Measurements from ENCODE around the gene MLLT6.

The MLLT6 gene

DNA sequence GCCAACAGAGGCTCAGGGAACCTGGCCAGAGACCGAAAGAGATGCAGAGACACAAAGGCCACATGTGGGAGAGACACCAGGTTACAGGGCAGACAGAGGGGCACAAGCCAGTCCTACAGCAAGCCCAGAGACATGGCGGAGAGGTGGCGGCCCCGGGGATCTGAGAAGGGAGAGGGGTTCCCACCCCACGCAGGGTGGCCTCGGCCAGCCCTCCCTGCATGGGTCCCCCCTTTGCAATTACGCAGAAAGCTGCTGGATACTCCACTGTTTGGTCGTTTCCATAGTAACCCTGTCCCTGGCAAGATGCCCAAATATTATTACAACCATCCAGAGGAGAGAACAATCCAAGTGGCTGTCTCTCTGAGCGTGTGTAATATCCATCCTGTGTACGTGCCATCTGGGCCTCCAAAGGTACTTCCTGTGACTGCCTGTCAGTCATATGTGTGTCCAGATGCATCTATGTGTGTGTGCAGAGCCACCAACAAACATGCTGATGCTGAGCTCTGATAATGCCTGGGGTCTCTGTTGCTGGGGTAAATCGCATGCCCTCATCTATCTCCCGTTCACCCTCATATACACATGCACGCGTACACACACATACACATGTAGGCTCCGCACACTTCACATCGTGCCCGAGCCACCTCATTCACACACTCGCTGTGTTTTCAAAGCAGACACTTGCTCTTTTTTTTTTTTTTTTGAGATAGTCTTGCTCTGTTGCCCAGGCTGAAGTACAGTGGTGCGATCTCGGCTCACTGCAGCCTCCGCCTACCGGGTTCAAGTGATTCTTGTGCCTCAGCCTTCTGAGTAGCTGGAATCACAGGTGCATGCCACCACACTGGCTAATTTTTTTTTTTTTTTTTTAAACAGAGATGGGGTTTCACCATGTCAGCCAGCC, 37.6 kb downstream of the MLLT6 start:
- no peak for DNase-seq (ENCODE audit: low read depth)

DNA sequence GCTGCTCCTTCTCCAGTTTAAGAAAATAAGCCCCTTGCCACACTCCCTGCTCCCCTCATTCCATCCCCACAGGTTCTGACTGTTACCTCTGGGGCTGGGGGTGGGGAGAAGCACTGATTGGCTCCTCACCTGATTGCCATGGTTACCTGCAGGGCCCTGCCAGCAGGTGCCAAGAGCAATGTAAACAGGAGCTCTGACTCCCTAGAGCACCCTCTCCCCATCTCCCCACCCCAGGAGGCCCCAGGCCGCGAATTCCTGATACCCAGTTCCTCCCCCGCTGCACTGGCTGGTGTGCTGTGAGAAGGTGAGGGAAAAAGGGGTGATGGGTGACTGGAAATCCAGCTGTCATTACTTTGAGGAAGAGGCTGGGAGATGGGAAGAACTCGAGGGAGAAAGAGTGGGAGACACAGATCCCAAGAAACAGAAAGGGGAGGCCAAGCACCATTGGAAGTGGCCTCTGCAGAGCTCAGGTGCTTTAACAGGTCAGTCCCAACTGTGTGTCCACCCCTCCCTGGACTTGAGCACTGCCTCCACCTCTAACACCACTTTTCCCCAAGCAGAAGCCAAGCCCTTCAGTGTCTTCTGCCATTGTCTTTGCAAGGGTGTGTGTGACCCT, 38.6 kb downstream of the MLLT6 start:
- DNase-seq (ENCODE audit: low read depth) = no peak

DNA sequence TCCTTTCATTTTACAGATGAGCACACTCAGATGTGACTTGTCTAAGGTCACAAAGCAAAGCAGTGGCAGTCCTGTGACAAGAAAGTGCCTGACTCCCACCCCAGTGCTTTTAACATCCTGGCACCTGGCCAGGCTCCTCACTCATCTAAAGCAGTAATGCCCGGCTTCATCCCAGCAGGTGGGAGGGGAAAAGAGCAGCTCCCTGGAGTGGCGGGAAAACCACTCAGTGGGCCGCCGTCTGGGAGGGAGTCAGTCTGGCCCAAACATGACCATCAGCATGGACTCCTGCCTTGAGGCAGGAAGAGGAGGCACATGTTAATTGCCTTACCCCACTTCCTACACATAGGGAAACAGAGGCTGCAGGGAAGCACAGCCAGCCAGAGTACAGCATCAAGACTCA, 40.5 kb downstream of the MLLT6 start:
- no peak for DNase-seq (ENCODE audit: low read depth)

DNA sequence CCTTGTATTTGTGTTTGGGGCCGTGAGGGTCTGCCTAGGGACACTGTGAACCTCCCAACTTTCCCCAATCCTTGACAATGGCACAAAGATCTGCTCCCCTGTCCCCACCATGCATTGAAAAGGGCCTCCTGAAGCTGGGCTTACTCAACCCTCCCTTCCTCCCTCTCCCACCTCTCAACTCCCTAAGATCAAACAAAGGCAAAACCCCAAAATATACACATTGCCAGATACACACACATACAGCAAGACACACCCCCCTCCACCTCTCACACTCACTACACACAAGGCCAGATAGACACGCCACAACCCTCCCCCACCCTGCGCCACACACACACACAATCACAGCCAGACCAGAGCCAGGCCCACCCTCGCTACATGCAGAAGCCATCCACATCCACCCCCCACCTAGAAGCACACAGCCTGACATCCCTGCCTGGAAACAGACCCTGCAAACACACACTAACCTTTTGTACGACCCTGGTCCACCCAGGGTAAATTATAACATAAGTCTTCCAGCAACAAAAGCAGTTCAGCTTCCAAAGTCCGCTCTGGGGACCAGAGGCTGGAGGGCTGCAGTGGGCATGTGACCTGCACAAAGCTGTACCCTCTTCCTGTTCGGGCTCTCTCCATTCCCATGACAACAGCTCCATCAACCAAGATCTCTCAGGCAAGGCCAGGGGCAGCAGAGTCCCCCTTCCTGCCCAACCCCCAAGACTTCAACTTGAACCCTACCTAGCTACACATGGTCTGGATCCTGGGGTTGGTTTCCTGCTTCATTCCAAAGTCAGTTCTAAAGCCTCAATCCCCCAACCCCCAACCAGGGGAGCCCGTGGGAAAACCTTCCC, 41.2 kb downstream of the MLLT6 start:
- DNase-seq (ENCODE audit: low read depth) = no peak

DNA sequence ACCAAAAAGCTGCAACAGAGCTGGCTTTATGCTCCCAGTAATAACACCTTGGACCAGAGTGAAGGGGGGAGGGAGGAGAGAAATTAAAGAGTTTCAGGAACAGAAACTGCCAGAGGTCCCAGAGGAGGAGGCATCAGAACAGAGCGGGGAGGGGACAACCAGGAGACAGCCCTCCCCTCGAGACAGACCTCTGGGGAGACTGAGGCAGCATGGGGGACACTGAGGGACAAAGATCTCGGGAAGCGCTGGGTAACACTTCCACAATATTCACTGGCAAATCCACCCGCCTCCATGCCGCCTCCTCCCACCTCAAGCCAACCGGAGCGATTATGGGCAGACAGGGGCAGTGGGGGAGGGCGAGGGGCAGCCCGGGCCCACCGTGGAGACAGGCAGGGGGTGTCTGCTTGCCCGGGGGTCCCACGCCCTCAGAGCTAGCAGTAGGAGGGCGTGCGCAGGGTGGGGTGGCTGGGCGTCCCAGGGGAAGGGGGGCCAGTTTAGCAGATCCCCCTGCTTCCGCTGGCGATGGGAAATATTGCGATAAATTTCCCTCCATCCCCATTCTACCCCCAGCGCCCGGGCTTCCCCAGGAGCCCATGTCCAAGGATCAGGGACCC, 41.9 kb downstream of the MLLT6 start:
- no peak for DNase-seq (ENCODE audit: low read depth)

- DNase-seq (ENCODE audit: low read depth) = no peak
Observed at GRCh38 chr17:38747463-38748148, 42.5 kb downstream of the MLLT6 start.

DNA sequence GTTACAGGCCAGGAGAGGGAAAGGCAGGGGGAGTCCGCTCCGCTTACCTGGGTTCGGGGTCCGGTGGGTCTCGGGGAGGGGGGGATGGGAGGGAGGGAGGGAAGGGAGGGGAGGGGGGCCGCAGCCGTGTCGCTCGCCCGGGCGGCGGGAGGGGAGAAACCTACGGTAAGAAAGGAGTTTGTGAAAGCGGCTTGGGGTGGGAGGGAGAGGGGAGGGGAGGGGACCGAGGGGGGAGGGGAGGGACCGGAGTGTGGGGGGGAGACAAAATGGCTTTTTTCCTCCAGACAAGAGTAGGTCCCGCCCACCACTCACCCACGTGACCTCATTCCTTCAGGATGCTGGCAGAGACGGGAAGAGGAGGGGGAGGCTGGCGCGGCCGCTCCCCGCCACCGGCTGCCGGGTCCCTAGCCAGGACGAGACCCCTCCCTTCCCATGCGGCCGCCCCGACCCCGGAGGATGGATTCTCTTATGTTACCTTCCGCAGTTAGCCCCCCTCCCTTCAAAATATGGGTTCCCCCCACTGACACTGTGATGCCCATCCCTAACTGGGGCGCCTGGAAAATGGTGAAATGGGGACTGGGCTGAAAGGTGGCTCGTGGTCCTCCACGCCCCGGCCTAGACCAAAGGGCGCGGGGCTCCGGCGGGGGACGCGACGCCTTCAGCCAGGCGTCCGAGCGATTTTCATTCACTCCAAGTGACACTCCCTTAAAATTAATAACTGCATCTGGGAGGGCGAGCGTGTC, 43.2 kb downstream of the MLLT6 start, which contains the start of gene PCGF2:
Gene PCGF2 (minus strand): TSS at position 188 of the 743 bp plus-strand sequence. CDS start 7,934 bp downstream, outside the sequence.
- no peak for DNase-seq (ENCODE audit: low read depth)

GRCh38 chr17:38748892-38749222, 43.8 kb downstream of the MLLT6 start:
- no peak for DNase-seq (ENCODE audit: low read depth)

- DNase-seq (ENCODE audit: low read depth) = no peak
Observed at GRCh38 chr17:38749223-38750043, 44.4 kb downstream of the MLLT6 start.

- no peak for DNase-seq (ENCODE audit: low read depth)
Observed at GRCh38 chr17:38750044-38750311, 44.9 kb downstream of the MLLT6 start.

DNA sequence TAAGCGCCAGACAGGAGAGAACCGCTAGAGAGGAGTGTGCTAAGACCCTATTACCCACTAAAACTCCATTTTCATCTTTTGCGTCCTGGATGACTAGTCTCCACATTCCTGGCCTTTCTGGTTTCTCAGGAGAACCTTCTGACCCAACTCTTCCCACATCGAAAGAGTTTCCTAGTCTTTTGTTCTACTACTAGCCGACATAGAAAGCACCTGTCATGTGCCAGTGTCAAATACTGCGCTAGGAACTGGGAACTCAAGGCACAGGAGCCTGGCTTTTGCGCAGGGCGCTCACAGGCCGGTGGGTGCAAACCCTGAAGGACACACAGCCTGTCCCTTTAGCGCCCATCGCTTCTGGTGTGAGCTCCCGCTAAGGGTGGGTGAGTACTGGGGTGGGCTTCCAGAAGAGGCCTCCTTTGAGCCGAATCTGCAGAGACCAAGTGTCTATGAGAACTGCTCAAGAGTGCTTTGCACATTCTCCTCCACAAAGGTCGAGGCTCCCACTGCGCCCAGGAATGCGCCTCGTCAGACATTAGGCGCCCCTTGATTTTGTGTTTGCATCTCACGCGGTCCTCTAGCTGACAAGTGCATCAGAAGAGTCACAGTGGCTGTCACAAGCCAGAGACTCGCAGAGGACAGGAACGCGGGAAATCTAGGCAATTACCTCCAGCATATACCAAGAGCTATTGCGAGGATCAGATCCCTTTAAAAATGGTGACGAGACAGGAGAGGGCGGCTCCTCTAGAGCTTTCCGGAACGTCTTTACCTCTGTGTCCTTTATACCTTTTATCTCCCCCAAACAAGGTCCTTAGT, 45.4 kb downstream of the MLLT6 start:
- DNase-seq (ENCODE audit: low read depth) = no peak

GRCh38 chr17:38751144-38751807, 46.2 kb downstream of the MLLT6 start:
- no peak for DNase-seq (ENCODE audit: low read depth)

DNA sequence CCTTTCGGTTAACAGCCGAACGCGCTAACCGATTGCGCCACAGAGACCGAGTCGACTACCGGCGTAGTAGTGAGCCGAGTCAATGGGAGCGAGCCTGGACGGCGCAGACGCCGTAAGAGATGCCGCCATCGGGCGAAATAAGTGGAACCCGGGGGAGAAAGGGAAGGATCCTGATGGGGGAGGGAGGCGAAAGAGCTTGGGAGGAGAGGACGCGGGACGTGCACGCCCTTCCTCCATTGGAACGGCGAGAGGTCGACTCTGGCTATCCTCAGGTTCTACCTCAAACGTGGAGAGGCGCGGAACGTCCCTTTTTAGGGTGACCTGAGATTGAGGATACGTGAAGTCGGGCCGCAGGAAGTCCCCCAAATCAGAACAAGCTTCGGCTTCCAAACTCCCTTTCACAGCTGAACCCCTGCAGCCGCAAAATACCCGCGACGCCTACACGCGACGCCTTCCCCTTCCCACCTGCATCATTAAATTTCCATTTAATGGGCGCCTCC, 46.8 kb downstream of the MLLT6 start:
- no peak for DNase-seq (ENCODE audit: low read depth)

DNA sequence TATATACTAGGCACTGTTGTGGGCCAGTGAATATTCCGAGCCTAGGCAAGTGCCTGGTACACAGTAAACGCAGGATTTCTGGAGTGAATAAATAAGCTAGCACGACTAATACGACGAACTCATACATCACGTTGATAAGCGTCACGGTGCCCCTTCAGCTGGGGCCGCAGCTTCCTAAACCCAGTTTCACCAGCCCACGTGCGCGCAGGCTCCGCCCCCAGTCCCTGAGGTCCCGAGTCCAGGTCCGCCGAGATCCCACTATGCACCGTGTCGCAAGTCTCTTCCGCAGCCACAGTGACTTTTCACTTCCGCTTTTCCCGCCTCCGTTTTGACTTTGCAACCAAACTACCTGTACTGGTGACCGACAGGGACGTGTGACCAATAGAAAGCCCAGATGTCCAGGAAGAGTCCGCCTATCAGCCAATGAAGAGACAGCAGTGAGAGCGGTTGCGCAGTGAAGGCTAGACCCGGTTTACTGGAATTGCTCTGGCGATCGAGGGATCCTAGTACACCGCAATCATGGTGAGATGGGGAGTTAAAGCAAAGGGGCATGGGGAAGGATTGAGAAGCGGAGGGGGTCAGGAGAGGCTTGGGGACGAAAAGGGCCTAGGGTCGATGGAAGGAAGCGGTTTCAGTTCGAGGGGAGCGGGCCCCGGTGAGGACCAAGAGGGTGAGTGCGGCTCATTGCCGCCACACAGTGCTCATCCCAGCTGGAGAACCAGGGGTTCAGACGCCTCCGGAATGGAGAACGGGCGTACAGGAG, 47.4 kb downstream of the MLLT6 start, which contains the start of gene PSMB3:
Gene PSMB3 (plus strand): TSS at position 434 of the 763 bp plus-strand sequence. CDS start 86 bp downstream, at position 520.
- DNase-seq (ENCODE audit: low read depth) = peak; percentile 89

GRCh38 chr17:38753071-38753506, 48.0 kb downstream of the MLLT6 start:
- no peak for DNase-seq (ENCODE audit: low read depth)

DNA sequence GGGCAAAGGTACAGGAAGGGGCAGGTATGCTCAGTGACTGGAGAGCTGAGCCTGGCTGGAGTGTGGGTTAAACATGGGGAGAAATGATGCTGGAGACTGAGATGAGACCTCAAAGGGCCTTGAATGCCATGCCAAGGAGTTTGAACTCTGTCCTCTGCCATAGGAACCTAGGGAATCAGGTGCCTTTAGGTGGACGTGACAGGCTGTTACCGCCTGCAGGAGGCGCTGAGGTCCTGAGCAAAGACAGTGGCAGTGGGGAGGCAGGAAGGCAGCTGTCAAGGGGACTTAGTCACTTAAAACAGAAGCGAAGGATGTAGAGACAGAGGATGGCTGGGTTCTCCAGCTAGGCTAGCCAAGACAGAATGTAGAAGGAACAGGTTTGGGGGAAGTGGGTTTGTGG, 56.5 kb downstream of the MLLT6 start:
- no peak for DNase-seq (ENCODE audit: low read depth)

DNA sequence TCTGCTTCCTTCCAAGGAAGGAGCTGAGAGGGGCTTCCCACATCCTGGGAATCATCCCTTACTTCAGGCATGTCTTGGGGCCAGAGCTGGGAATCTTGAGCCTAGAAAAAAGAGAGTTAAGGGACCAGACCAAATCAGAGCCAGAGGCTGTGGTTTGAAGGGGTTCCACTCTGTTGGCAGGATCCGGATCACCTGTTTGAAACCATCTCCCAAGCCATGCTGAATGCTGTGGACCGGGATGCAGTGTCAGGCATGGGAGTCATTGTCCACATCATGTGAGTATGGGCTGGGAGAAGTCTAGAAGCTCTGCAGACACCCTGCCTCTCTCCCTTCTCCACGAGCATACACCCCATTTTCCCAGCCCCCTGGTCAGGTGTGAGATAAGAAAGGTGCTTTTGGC, 57.2 kb downstream of the MLLT6 start:
- DNase-seq (ENCODE audit: low read depth) = no peak

DNA sequence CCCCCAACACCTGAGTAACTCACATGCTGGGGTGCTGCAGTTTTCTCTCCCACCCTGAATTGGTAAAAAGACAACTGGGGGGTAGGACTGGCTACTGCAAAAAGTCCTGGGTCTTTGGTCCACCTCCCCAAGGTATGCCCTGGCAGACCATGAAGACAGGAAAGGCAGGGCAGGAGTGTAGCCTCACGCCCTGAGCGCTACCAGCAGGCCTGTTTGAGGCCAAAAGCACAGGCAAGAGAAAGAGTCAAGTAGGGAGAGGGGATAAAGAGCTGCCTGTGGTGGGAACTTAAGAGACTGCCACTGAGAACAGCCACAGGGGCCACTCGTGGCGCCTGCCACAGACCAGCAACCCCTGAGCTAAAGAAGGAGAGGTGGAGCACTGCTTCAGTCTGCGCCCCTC, 61.3 kb downstream of the MLLT6 start:
- DNase-seq (ENCODE audit: low read depth) = no peak
